ENCODE results near the gene CFAP46. TPM values are rescaled to one million over a fixed set of nuclear protein-coding genes. Genes with fewer than 3 reads are reported as not detected.

CFAP46 gene
- total RNA-seq, 4 donors from 2014 or later = under 0.01 to 1.3 (median 0.28) TPM

DNA sequence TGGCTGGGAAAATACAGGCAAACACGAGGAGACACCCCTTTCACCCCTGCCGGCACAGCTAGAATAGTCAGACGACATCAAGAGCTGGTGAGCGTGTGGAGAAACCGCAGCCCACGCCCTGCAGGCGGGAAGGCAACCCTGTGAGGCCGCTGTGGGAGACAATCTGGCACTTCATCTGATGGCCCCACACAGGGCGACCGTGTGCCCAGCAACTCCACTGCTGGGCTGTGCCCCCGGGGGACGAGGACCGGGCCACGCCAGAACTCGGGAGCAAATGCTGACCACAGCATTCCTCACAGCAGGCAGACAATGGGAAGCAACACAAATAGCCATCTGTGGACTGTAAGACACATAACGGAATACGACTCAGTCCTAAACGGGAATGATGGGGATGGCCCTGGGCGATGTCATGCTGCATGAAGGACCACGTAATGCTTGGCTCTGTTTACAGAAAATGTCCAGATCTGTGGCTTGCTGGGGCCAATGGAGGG is 58.9 kb downstream of the CFAP46 start:
- Histone ChIP-seq H3K4me1 (no peaks in the 10 kb centered on the region), H3K4me3 (no peak overlapping the region), H3K27ac (replicated peaks in 1 of 4) (no peak overlapping the region), H3K27me3 (peaks cover 0 to 48% (median 0%) of the 10 kb centered on the region in 4 donors), H3K9me3 (no peaks in the 10 kb centered on the region), H3K36me3 (no peaks in the 10 kb centered on the region)
- no peak for DNase-seq (ENCODE audit: extremely low spot score)
- WGBS = 76% methylated on average over 18 of the region's 20 CpGs
- intact Hi-C loops (cut with DNase I) = no loop called here
- TF ChIP-seq, protein P1, sequence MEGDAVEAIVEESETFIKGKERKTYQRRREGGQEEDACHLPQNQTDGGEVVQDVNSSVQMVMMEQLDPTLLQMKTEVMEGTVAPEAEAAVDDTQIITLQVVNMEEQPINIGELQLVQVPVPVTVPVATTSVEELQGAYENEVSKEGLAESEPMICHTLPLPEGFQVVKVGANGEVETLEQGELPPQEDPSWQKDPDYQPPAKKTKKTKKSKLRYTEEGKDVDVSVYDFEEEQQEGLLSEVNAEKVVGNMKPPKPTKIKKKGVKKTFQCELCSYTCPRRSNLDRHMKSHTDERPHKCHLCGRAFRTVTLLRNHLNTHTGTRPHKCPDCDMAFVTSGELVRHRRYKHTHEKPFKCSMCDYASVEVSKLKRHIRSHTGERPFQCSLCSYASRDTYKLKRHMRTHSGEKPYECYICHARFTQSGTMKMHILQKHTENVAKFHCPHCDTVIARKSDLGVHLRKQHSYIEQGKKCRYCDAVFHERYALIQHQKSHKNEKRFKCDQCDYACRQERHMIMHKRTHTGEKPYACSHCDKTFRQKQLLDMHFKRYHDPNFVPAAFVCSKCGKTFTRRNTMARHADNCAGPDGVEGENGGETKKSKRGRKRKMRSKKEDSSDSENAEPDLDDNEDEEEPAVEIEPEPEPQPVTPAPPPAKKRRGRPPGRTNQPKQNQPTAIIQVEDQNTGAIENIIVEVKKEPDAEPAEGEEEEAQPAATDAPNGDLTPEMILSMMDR (IDR thresholded peaks at IDR 0.05) = no peak
- TF ChIP-seq POLR2A (IDR thresholded peaks at IDR 0.05; ENCODE audit: low read depth) (no peak), EP300 (IDR thresholded peaks at IDR 0.05) (no peak), POLR2AphosphoS5 (IDR thresholded peaks at IDR 0.05) (no peak)

DNA sequence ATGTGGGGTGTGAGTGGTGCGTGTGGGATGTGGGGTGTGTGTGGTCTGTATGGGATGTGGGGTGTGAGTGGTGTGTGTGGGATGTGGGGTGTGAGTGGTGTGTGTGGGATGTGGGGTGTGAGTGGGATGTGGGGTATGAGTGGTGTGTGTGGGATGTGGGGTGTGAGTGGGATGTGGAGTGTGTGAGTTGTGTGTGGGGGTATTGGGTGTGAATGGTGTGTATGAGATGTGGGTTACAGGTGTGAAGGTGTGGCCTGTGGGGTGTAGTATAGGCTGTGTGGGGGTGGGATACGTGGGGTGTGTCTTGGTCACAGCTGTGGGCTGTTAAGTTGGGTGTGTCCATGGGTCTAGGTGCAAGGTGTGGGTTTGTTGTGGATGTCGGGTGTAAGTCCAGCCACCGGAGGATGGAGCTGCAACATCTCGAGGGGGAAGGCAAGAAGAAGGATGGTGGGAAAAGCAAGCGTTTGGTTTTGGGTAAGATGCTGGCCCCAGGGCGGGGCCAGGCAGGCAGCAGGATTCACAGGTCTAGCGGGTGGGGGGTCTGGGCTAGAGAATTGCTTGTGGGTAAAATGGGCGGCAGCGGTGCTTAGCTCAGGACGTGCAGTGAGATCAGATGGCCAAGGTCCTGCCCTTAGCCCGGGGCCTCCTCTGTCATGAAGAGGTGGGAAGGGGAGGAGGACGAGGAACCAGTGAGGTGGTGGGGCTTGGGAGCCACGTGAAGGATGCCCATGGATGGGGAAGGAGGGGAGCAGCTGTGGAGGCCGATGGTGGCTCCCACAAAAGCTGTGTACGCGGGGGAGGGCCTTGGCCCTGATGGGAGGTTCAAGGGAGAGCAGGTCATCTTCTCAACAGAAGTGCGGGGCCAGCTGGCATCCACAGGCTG is 60.1 kb downstream of the CFAP46 start:
- H3K4me1 ChIP-seq = no peaks in the 10 kb centered on the region
- DNase-seq (ENCODE audit: extremely low spot score) = no peak
- TF ChIP-seq EP300 (IDR thresholded peaks at IDR 0.05) = no peak
- no peak for TF ChIP-seq POLR2AphosphoS5 (IDR thresholded peaks at IDR 0.05)
- TF ChIP-seq, protein P1 (IDR thresholded peaks at IDR 0.05) = no peak
- TF ChIP-seq POLR2A (IDR thresholded peaks at IDR 0.05; ENCODE audit: low read depth) = no peak
- intact Hi-C loops (cut with DNase I) = no loop called here
- 85% methylated on average over 18 of the region's 18 CpGs for WGBS
- no peak overlapping the region for H3K4me3 ChIP-seq
- no peaks in the 10 kb centered on the region for H3K9me3 ChIP-seq
- H3K27me3 ChIP-seq = peaks cover 0 to 60% (median 0%) of the 10 kb centered on the region in 4 donors
- H3K36me3 ChIP-seq = no peaks in the 10 kb centered on the region
- H3K27ac ChIP-seq (replicated peaks in 1 of 4) = no peak overlapping the region

DNA sequence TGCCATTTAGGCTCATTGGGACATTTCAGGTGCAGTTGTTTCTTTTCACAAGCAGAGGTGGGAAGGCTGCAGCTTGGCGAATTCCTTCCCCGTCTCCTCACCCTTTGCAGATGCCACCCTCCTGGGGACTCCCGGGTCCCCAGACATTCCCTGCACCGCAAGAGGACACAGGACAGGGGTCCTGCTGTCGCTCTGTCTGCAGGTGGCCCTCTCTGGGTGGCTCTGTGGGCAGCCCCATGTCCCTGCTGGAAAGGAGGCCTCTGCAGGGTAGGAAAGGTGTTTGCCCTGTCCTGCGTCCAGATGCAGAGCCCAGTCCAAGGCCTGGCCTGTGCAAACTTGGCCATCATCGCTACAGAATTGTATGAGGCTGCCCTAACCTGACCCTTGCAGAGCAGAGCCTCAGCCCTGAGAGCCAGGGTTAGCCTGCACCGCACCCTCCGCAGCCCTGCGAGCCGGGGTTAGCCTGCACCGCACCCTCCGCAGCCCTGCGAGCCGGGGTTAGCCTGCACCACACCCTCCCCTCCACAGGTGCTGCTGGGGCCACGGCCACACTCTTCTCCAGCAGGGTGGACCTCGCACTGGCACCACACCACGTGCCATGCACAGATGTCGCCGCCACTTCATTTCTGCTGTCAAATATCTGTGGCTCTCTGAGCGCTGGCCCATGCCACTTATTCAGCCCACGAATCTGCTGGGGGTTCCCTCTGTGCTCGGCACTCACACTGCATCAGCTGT is 61.0 kb downstream of the CFAP46 start:
- H3K27ac ChIP-seq (replicated peaks in 1 of 4) = no peak overlapping the region
- no peak overlapping the region for H3K4me3 ChIP-seq
- no peak for DNase-seq (ENCODE audit: extremely low spot score)
- TF ChIP-seq, protein P1 (IDR thresholded peaks at IDR 0.05) = no peak
- no peak for TF ChIP-seq POLR2A (IDR thresholded peaks at IDR 0.05; ENCODE audit: low read depth)
- no peak for TF ChIP-seq POLR2AphosphoS5 (IDR thresholded peaks at IDR 0.05)
- TF ChIP-seq EP300 (IDR thresholded peaks at IDR 0.05) = no peak
- WGBS = 85% methylated on average over 7 of the region's 23 CpGs
- peaks cover 0 to 59% (median 0%) of the 10 kb centered on the region in 4 donors for H3K27me3 ChIP-seq
- H3K4me1 ChIP-seq = no peaks in the 10 kb centered on the region
- H3K36me3 ChIP-seq = no peaks in the 10 kb centered on the region
- intact Hi-C loops (cut with DNase I) = no loop called here
- no peaks in the 10 kb centered on the region for H3K9me3 ChIP-seq

DNA sequence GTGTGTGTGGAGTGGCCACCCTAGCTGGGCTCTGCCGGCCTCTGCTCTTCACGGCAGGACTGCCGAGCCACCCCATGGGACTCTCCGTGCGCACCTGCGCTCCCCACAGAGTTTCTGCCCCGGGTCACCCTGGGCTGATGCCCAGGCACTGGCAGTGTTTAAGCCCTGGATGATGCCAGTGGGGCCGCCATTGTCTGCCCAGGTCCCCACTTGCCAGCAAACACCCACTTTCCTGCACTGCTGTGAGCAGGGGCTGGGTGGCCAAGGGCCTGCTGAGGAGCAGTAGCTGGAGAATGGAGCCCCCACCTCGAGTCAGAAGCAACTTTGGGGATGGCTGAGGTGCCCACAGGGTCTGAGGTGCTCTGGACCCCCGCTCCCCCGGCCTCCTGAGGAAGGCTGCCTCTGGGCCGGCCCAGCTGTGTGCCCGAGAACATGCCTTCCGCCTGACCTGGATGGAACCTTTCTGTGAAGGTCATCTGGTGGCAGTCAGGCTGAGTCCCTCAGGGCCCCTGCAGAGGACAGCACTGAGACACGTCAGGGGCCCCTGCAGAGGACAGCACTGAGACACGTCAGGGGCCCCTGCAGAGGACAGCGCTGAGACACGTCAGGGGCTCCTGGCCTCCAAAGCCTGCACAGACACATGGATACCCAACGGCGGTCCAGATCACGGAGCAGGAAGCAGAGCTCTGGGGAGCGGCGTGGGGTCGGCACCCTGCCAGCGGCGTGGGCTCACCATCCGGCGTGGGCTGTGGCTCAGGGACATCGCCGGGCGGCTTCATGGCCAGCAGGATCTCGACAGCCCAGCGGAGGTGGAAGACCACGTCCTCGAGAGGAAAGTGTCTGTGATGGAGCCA is 62.0 kb downstream of the CFAP46 start:
- no peaks in the 10 kb centered on the region for H3K36me3 ChIP-seq
- 90% methylated on average over 30 of the region's 35 CpGs for WGBS
- no peak overlapping the region for H3K4me3 ChIP-seq
- peaks cover 0 to 51% (median 0%) of the 10 kb centered on the region in 4 donors for H3K27me3 ChIP-seq
- intact Hi-C loops (cut with DNase I) = no loop called here
- no peak overlapping the region for H3K27ac ChIP-seq (replicated peaks in 1 of 4)
- no peak for TF ChIP-seq POLR2A (IDR thresholded peaks at IDR 0.05; ENCODE audit: low read depth)
- TF ChIP-seq POLR2AphosphoS5 (IDR thresholded peaks at IDR 0.05) = no peak
- TF ChIP-seq, protein P1 (IDR thresholded peaks at IDR 0.05) = no peak
- no peak for TF ChIP-seq EP300 (IDR thresholded peaks at IDR 0.05)
- no peaks in the 10 kb centered on the region for H3K4me1 ChIP-seq
- no peak for DNase-seq (ENCODE audit: extremely low spot score)
- peaks cover 0 to 2% (median 0%) of the 10 kb centered on the region in 4 donors for H3K9me3 ChIP-seq
